Endothelial cell of umbilical vein (primary cell): ENCODE results near the gene LRRC70. TPM values are rescaled to one million over a fixed set of nuclear protein-coding genes. Genes with fewer than 3 reads are reported as not detected.
"Not testable (repeated sequence)": the region's sequence is repeated elsewhere in the genome, so short reads cannot be mapped to it uniquely, and the experiment has no call there.

Experiments
- BruUV-seq: library from RNA; stranded (reverse); fragments of 400-500 nt; replicated peaks from 2 replicates; lab custom pipeline; 2021; lab: Mats Ljungman, UMichigan
- CTCF ChIA-PET: fragments of 300-600, 350-600 bp; sonication (Branson Sonifier 250); formaldehyde crosslinking; loops from one replicate; lab custom pipeline; 2021; ENCODE audit warnings: antibody characterized with exemption, inconsistent platforms; lab: Charles Lee
- POLR2A ChIA-PET: fragments of 300-600, 350-600 bp; sonication (Branson Sonifier 250); formaldehyde crosslinking; loops from one replicate; lab custom pipeline; 2021; ENCODE audit warnings: antibody characterized with exemption, inconsistent platforms; lab: Charles Lee
- DNase-seq: peaks from one replicate; pipeline ENCODE4 v3.0.0-alpha.2; 2011; ENCODE audit warnings: low read depth, low spot score
- FAIRE-seq: peaks from 2 replicates; lab custom pipeline; 2011; peaks lifted over from hg19 to GRCh38; lab: Jason Lieb, UNC
- H2AFZ ChIP-seq: 2 replicates; pipeline ENCODE4 v1.6.0; 2012; ENCODE audit warnings: low read depth, low read length, control low read depth, inconsistent platforms
- H3K27ac ChIP-seq: 2 replicates; pipeline ENCODE4 v1.5.1; 2011; ENCODE audit warnings: low read depth, mild to moderate bottlenecking, control low read depth, low read length, moderate library complexity; ENCODE audit not compliant: insufficient read depth
- H3K27me3 ChIP-seq, 2 experiments: 2 replicates each; pipeline versions ENCODE4 v1.6.0 to v1.6.1; 2011; ENCODE audit warnings: low read length in 2 of 2, mixed read lengths in 1 of 2; ENCODE audit not compliant: control insufficient read depth in 2 of 2, insufficient read depth in 2 of 2
- H3K36me3 ChIP-seq, 2 experiments: 2 replicates in 1 of 2; 3 replicates in 1 of 2; pipeline ENCODE4 v1.5.1; 2011; ENCODE audit warnings: low read length in 2 of 2, mild to moderate bottlenecking in 1 of 2, moderate library complexity in 1 of 2; ENCODE audit not compliant: control insufficient read depth in 2 of 2, insufficient read depth in 2 of 2; ENCODE audit errors: extremely low read depth in 1 of 2
- H3K4me1 ChIP-seq: 3 replicates; pipeline ENCODE4 v1.5.1; 2011; ENCODE audit warnings: mild to moderate bottlenecking, low read length; ENCODE audit not compliant: control insufficient read depth, insufficient read depth; ENCODE audit errors: extremely low read depth
- H3K4me2 ChIP-seq: 2 replicates; pipeline ENCODE4 v1.6.1; 2011; ENCODE audit warnings: low read length, control low read depth, mixed read lengths; ENCODE audit not compliant: insufficient read depth
- H3K4me3 ChIP-seq, 3 experiments: fragments of 200-600 bp in 1 of 3; sonication (generic), shearing (Covaris generic) in 1 of 3; replicated peaks in 1 of 3; 2 replicates each; pipeline ENCODE4 v1.5.1; 2011 to 2016; ENCODE audit warnings: control low read depth in 3 of 3, low read length in 3 of 3, mild to moderate bottlenecking in 2 of 3, inconsistent platforms in 1 of 3, low read depth in 1 of 3, moderate library complexity in 1 of 3; ENCODE audit not compliant: insufficient read depth in 1 of 3
- H3K79me2 ChIP-seq: 2 replicates; pipeline ENCODE4 v1.6.0; 2012; ENCODE audit warnings: low read length, inconsistent platforms; ENCODE audit not compliant: control insufficient read depth, insufficient read depth
- H3K9ac ChIP-seq: replicated peaks from 2 replicates; pipeline ENCODE3; 2011; ENCODE audit warnings: low read length, control low read depth; ENCODE audit not compliant: insufficient read depth; ENCODE audit errors: extremely low read depth
- H3K9me1 ChIP-seq: replicated peaks from 3 replicates; pipeline ENCODE4 v1.6.0; 2011; ENCODE audit warnings: mild to moderate bottlenecking, low read length; ENCODE audit not compliant: control insufficient read depth, insufficient read depth; ENCODE audit errors: extremely low read depth
- H3K9me3 ChIP-seq: replicated peaks from 2 replicates; pipeline ENCODE4 v1.5.1; 2012; ENCODE audit warnings: low read length, inconsistent platforms; ENCODE audit not compliant: control insufficient read depth, insufficient read depth
- H4K20me1 ChIP-seq: replicated peaks from 2 replicates; pipeline ENCODE3; 2011; ENCODE audit warnings: mild to moderate bottlenecking, low read length; ENCODE audit not compliant: control insufficient read depth, insufficient read depth; ENCODE audit errors: extremely low read depth
- EZH2 ChIP-seq: IDR thresholded peaks from 2 replicates; pipeline ENCODE4 v1.6.1; 2012; ENCODE audit warnings: borderline replicate concordance, low read depth, mild to moderate bottlenecking, moderate library complexity, low read length, inconsistent platforms; ENCODE audit not compliant: severe bottlenecking
- FOS ChIP-seq: IDR thresholded peaks from 2 replicates; pipeline ENCODE4 v1.6.1; 2011; ENCODE audit warnings: mild to moderate bottlenecking, low read length, moderate library complexity, borderline replicate concordance; ENCODE audit not compliant: insufficient read depth
- GATA2 ChIP-seq: IDR thresholded peaks from 2 replicates; pipeline ENCODE4 v1.7.0; 2011; ENCODE audit warnings: low read depth, mild to moderate bottlenecking, moderate library complexity, mixed read lengths, low read length; ENCODE audit not compliant: insufficient read length, insufficient read depth
- JUN ChIP-seq: IDR thresholded peaks from 2 replicates; pipeline ENCODE4 v1.6.1; 2011; ENCODE audit warnings: borderline replicate concordance, low read depth; ENCODE audit not compliant: insufficient read length, insufficient read depth
- MAX ChIP-seq: IDR thresholded peaks from 2 replicates; pipeline ENCODE4 v1.6.1; 2011; ENCODE audit not compliant: insufficient read depth, insufficient read length
- MYC ChIP-seq: IDR thresholded peaks from one replicate; pipeline ENCODE4 v1.6.1; 2011; ENCODE audit warnings: mild to moderate bottlenecking, low read depth, low read length
- POLR2A ChIP-seq: IDR thresholded peaks from 2 replicates; pipeline ENCODE4 v1.6.1; 2012; ENCODE audit warnings: low read depth, mild to moderate bottlenecking, control low read depth, low read length
- POLR2AphosphoS5 ChIP-seq: IDR thresholded peaks from 2 replicates; pipeline ENCODE4 v1.6.1; 2012; ENCODE audit warnings: low read depth, mild to moderate bottlenecking, control low read depth, low read length, moderate library complexity; ENCODE audit not compliant: insufficient read depth
- dilution Hi-C: fragments of 300-500 bp; cut with MboI; formaldehyde crosslinking; loops from one replicate; pipeline ENCODE4 v1.15.0; 2019; ENCODE audit warnings: low sequenced_read_pairs; ENCODE audit not compliant: extremely low pct_ligation_motif_present
- intact Hi-C: fragments of 100-400 bp; cut with micrococcal nuclease; formaldehyde crosslinking; loops from one replicate; pipeline ENCODE4 v1.10.0; 2022
- polyA plus RNA-seq, 4 experiments: library from polyadenylated mRNA; depleted of rRNA in 3 of 4; stranded (reverse) in 3 of 4; unstranded in 1 of 4; fragments of >200 nt; gene quantifications; 2 replicates each; pipeline versions ENCODE4 v1.2.1 to v1.2.3, GENCODE V29; 2011 to 2012; ENCODE audit warnings: missing spikeins in 1 of 4
- total RNA-seq: library from RNA; stranded (reverse); gene quantifications from 2 replicates; pipeline ENCODE4 v1.2.3, GENCODE V29; 2021

The LRRC70 gene
- total and polyA plus RNA-seq, 2 donors (not counting 3 experiments of a cell fraction or from before 2014, with no cell fraction given): 24.5 to 32.6 TPM

- CTCF ChIA-PET: no interaction called here
- H3K4me2 ChIP-seq: no peak overlapping the region
- POLR2A ChIA-PET: no interaction called here
- peaks cover 0 to 2% of the 10 kb centered on the region in 2 experiments for H3K36me3 ChIP-seq
- no peaks in the 10 kb centered on the region for H3K9me1 ChIP-seq
- dilution Hi-C loops: no loop called here
- H3K27ac ChIP-seq: no peak overlapping the region
- no peak overlapping the region for H3K9ac ChIP-seq
- no peak for TF ChIP-seq MAX
- no peaks in the 10 kb centered on the region for H3K4me1 ChIP-seq
- intact Hi-C loops: no loop called here
- BruUV-seq: no TSS peak
- H3K4me3 ChIP-seq: no peak overlapping the region
- H3K9me3 ChIP-seq: no peaks in the 10 kb centered on the region
- H4K20me1 ChIP-seq: no peaks in the 10 kb centered on the region
- no peak overlapping the region for H2AFZ ChIP-seq
- DNase-seq: no peak
- H3K79me2 ChIP-seq: peaks cover 2% of the 10 kb centered on the region
- FAIRE-seq: no peak
- H3K27me3 ChIP-seq: no peaks in the 10 kb centered on the region
Measured at GRCh38 chr5:62621280-62621679, 42.7 kb downstream of the LRRC70 start.

DNA sequence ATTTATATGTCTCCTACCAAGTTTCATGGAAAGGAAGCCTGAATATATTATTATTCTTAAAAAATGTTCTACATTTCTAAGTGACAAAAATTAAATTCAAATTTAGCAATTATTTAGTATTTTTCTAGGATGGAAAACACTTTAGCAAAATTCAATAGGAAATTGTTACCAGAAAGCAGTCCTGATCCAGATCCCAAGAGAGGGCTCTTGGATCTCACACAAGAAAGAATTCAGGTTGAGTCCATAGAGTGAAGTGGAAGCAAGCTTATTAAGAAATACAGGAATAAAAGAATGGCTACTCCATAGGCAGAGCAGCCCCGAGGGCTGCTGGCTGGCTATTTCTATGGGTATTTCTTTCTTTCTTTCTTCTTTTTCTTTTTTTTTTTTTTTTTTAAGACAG, 44.7 kb downstream of the LRRC70 start:
- dilution Hi-C loops (no loop called here), intact Hi-C loops (no loop called here)
- no peak overlapping the region for H3K4me2 ChIP-seq
- FAIRE-seq (no peak), DNase-seq (no peak)
- H3K27me3 ChIP-seq: no peaks in the 10 kb centered on the region
- no peak overlapping the region for H2AFZ ChIP-seq
- no TSS peak for BruUV-seq
- H3K9me1 ChIP-seq: no peaks in the 10 kb centered on the region
- H4K20me1 ChIP-seq: no peaks in the 10 kb centered on the region
- ChIA-PET CTCF (interaction anchor here (1.2 kb wide), 1 partner anchor 10 kb away, joined by 4 read pairs; no protein-coding TSS in a partner anchor), POLR2A (no interaction called here)
- peaks cover 4 to 7% of the 10 kb centered on the region in 2 experiments for H3K36me3 ChIP-seq
- TF ChIP-seq GATA2 (no peak), FOS (no peak), MAX (no peak), JUN (no peak), POLR2AphosphoS5 (no peak), POLR2A (no peak), EZH2 (no peak), MYC (no peak)
- H3K9ac ChIP-seq: no peak overlapping the region
- no peak overlapping the region for H3K4me3 ChIP-seq
- no peaks in the 10 kb centered on the region for H3K4me1 ChIP-seq
- H3K27ac ChIP-seq: no peak overlapping the region
- no peaks in the 10 kb centered on the region for H3K9me3 ChIP-seq
- H3K79me2 ChIP-seq: peaks cover 2% of the 10 kb centered on the region

GRCh38 chr5:62624436-62624835, 45.8 kb downstream of the LRRC70 start:
- H3K9ac ChIP-seq, BruUV-seq, H3K9me1 ChIP-seq, H3K4me2 ChIP-seq, H3K27me3 ChIP-seq, POLR2A ChIA-PET, dilution Hi-C loops, H3K4me1 ChIP-seq, H3K36me3 ChIP-seq, intact Hi-C loops, H3K79me2 ChIP-seq, H2AFZ ChIP-seq, H3K9me3 ChIP-seq, H3K27ac ChIP-seq, H4K20me1 ChIP-seq, H3K4me3 ChIP-seq, FAIRE-seq, DNase-seq: not testable (repeated sequence)
- CTCF ChIA-PET: interaction anchor here (0.6 kb wide), 1 partner anchor 9 kb away, joined by 3 read pairs; no protein-coding TSS in a partner anchor
